ENCODE measurements around the gene CALML3. TPM values are rescaled to one million over a fixed set of nuclear protein-coding genes. Genes with fewer than 3 reads are reported as not detected.
A peak's percentile ranks its signal among the peaks of the same experiment; 100 is the strongest.

Gene CALML3
- total and polyA plus RNA-seq, 2 of the 13 experiments (the other 11 are each of a cell fraction or from before 2014, with no cell fraction given) = not detected

- WGBS (ENCODE audit: low lambda C conversion rate) = 58% methylated on average over 14 of the region's 17 CpGs
- ATAC-seq (peak; percentile 14; the same call in 2 of the 3 replicates), FAIRE-seq (no peak), DNase-seq (ENCODE audit: low spot score) (no peak)
- CTCF ChIA-PET (ENCODE audit: low intra/inter-chr PET ratio, low total read pairs) = no interaction called here
- H3K27me3 ChIP-seq (ENCODE audit: control insufficient read depth in 1 of 2, insufficient read depth in 2 of 2, low read length in 2 of 2) = no peaks in the 10 kb centered on the region; a peak in 1 of 5 replicates
- no TSS peak for BruUV-seq (replicated peaks)
- peak; percentile 27 for TF ChIP-seq ZNF687 (CRISPR knock-in tag; IDR thresholded peaks at IDR 0.05)
- 0 out of 2 replicates have a peak, but pooled peaks have one; percentile 8 for TF ChIP-seq HNF4A (CRISPR knock-in tag; IDR thresholded peaks at IDR 0.05)
- TF ChIP-seq ZNF12 (CRISPR knock-in tag; IDR thresholded peaks at IDR 0.05) = peak; percentile 89
- TF ChIP-seq TAF1 (CRISPR knock-in tag; IDR thresholded peaks at IDR 0.05) = no peak
- peak; percentile 88 for TF ChIP-seq MNT (IDR thresholded peaks at IDR 0.05)
- intact Hi-C loops (cut with micrococcal nuclease; ENCODE audit: unreplicated experiment) (no loop called here), in situ Hi-C loops (cut with HindIII; ENCODE audit: extremely low pct_ligation_motif_present, low pct_unique_long_range_greater_than_20kb) (no loop called here)
- H3K4me2 ChIP-seq (ENCODE audit: low read depth, low read length) = peak overlapping the region; percentile 6; the same call in 1 of the 2 replicates
- H3K9ac ChIP-seq (ENCODE audit: insufficient read depth, low read depth, low read length) = no peak overlapping the region
- H4K20me1 ChIP-seq (ENCODE audit: insufficient read depth, low read length) = no peaks in the 10 kb centered on the region
- H3K4me3 ChIP-seq (replicated peaks in 1 of 3; ENCODE audit: insufficient read depth in 1 of 3, low read depth in 2 of 3, low read length in 3 of 3) = no peak overlapping the region
- no peaks in the 10 kb centered on the region for H3K9me3 ChIP-seq (ENCODE audit: low read length)
- peaks cover 73% of the 10 kb centered on the region for H3K4me1 ChIP-seq (ENCODE audit: insufficient read depth, low read length)
- POLR2A ChIA-PET = no interaction called here
- no peaks in the 10 kb centered on the region for H3K79me2 ChIP-seq (ENCODE audit: insufficient read depth, low read length)
- no peak overlapping the region for H2AFZ ChIP-seq (ENCODE audit: low read length)
- no peaks in the 10 kb centered on the region for H3K36me3 ChIP-seq (replicated peaks in 1 of 2; ENCODE audit: control insufficient read depth in 1 of 2, insufficient read depth in 2 of 2, low read length in 2 of 2)
- H3K27ac ChIP-seq (ENCODE audit: extremely low read length, insufficient read depth, low read length) = no peak overlapping the region
Observed at GRCh38 chr10:5564537-5565204, 39.9 kb downstream of the CALML3 start.

Measured in HepG2 (cell line).